ENCODE results near the gene ATN1. TPM values are rescaled to one million over a fixed set of nuclear protein-coding genes. Genes with fewer than 3 reads are reported as not detected.
"Not testable (repeated sequence)": the region's sequence is repeated elsewhere in the genome, so short reads cannot be mapped to it uniquely, and the experiment has no call there.

Gene ATN1
- total RNA-seq, 2 donors from 2014 or later, result 93.0 to 129 TPM

DNA sequence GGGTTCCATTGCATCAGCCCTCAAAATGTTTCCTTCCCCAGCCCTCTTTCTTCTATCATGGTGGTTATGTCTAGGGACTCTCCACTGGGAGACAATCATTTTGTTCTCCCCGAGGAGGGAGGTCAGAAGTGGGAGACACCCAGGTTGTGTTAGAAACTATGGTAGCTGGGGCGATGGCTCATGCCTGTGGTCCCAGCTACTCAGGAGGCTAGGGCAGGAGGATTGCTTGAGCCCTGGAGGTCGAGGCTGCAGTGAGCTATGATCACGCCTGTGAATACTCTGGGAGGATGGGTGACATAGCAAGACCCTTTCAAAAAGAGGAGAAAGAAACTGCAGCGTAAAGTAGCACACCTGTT, 36.1 kb upstream of the ATN1 start:
- WGBS, result 88% methylated on average over 5 of the region's 5 CpGs
- no peaks in the 10 kb centered on the region for H3K27me3 ChIP-seq (replicated peaks; ENCODE audit: insufficient read depth)
- H3K4me1 ChIP-seq (replicated peaks), result no peaks in the 10 kb centered on the region
- H3K4me3 ChIP-seq, result peak overlapping the region; percentile 42 to 47
- no peak for DNase-seq (ENCODE audit: low spot score)
- TF ChIP-seq, protein P1, sequence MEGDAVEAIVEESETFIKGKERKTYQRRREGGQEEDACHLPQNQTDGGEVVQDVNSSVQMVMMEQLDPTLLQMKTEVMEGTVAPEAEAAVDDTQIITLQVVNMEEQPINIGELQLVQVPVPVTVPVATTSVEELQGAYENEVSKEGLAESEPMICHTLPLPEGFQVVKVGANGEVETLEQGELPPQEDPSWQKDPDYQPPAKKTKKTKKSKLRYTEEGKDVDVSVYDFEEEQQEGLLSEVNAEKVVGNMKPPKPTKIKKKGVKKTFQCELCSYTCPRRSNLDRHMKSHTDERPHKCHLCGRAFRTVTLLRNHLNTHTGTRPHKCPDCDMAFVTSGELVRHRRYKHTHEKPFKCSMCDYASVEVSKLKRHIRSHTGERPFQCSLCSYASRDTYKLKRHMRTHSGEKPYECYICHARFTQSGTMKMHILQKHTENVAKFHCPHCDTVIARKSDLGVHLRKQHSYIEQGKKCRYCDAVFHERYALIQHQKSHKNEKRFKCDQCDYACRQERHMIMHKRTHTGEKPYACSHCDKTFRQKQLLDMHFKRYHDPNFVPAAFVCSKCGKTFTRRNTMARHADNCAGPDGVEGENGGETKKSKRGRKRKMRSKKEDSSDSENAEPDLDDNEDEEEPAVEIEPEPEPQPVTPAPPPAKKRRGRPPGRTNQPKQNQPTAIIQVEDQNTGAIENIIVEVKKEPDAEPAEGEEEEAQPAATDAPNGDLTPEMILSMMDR (IDR thresholded peaks at IDR 0.05), result no peak
- no peak for TF ChIP-seq POLR2A (IDR thresholded peaks at IDR 0.05)
- no peak for TF ChIP-seq POLR2AphosphoS5 (IDR thresholded peaks at IDR 0.05)
- intact Hi-C loops (cut with DNase I), result loop anchor here (1.0 kb wide), 1 partner anchor 18 kb away; the partner anchor contains the start of gene SPSB2
- no peaks in the 10 kb centered on the region for H3K36me3 ChIP-seq
- H3K9me3 ChIP-seq, result no peaks in the 10 kb centered on the region
- H3K27ac ChIP-seq, result peak overlapping the region; percentile 89 to 90

GRCh38 chr12:6892683-6893082, 35.1 kb upstream of the ATN1 start:
- H3K27me3 ChIP-seq (replicated peaks; ENCODE audit: insufficient read depth); DNase-seq (ENCODE audit: low spot score); H3K27ac ChIP-seq; H3K4me1 ChIP-seq (replicated peaks); H3K36me3 ChIP-seq; H3K4me3 ChIP-seq; H3K9me3 ChIP-seq; intact Hi-C loops (cut with DNase I): not testable (repeated sequence)
- WGBS, result 98% methylated on average over 3 of the region's 3 CpGs

GRCh38 chr12:6894321-6894720, 33.4 kb upstream of the ATN1 start:
- intact Hi-C loops (cut with DNase I), result no loop called here
- WGBS, result 84% methylated on average over 3 of the region's 3 CpGs
- no peaks in the 10 kb centered on the region for H3K36me3 ChIP-seq
- DNase-seq (ENCODE audit: low spot score), result no peak
- no peak overlapping the region for H3K27ac ChIP-seq
- no peaks in the 10 kb centered on the region for H3K27me3 ChIP-seq (replicated peaks; ENCODE audit: insufficient read depth)
- TF ChIP-seq POLR2A (IDR thresholded peaks at IDR 0.05) (no peak), POLR2AphosphoS5 (IDR thresholded peaks at IDR 0.05) (no peak)
- TF ChIP-seq, protein P1 (IDR thresholded peaks at IDR 0.05), result no peak
- H3K4me1 ChIP-seq (replicated peaks), result no peaks in the 10 kb centered on the region
- no peak overlapping the region for H3K4me3 ChIP-seq
- no peaks in the 10 kb centered on the region for H3K9me3 ChIP-seq

- 83% methylated on average over 6 of the region's 6 CpGs for WGBS
Measured at GRCh38 chr12:6896846-6897435, 30.8 kb upstream of the ATN1 start.

DNA sequence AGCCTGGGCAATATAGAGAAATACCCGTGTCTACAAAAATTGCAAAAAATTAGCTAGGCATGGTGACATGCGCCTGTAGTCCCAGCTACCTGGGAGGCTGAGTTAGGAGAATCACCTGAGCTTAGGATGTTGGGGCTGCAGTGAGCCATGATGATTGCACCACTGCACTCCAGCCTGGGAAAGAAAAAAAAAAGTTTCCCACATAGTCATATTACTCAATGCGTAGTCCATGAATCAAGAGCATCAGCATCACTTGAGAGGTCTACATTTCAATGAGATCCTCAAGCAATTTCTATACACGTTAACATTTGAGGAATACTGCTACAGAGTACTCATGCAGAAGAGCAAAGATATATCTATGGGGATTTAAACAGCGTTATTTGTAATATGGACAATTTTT, 28.3 kb upstream of the ATN1 start:
- no peaks in the 10 kb centered on the region for H3K27me3 ChIP-seq (replicated peaks; ENCODE audit: insufficient read depth)
- intact Hi-C loops (cut with DNase I), result no loop called here
- no peaks in the 10 kb centered on the region for H3K4me1 ChIP-seq (replicated peaks)
- no peak overlapping the region for H3K4me3 ChIP-seq
- no peaks in the 10 kb centered on the region for H3K36me3 ChIP-seq
- 71% methylated on average over 5 of the region's 5 CpGs for WGBS
- TF ChIP-seq, protein P1 (IDR thresholded peaks at IDR 0.05), result no peak
- TF ChIP-seq POLR2A (IDR thresholded peaks at IDR 0.05), result no peak
- no peak for TF ChIP-seq POLR2AphosphoS5 (IDR thresholded peaks at IDR 0.05)
- no peaks in the 10 kb centered on the region for H3K9me3 ChIP-seq
- H3K27ac ChIP-seq, result no peak overlapping the region
- no peak for DNase-seq (ENCODE audit: low spot score)

More at GRCh38 chr12:6896846-6897435, 30.8 kb upstream of the ATN1 start:
- Histone ChIP-seq H3K4me1 (replicated peaks) (no peaks in the 10 kb centered on the region), H3K27me3 (replicated peaks; ENCODE audit: insufficient read depth) (no peaks in the 10 kb centered on the region), H3K4me3 (no peak overlapping the region), H3K27ac (no peak overlapping the region), H3K9me3 (no peaks in the 10 kb centered on the region), H3K36me3 (no peaks in the 10 kb centered on the region)
- no peak for DNase-seq (ENCODE audit: low spot score)
- TF ChIP-seq POLR2AphosphoS5 (IDR thresholded peaks at IDR 0.05), result no peak
- TF ChIP-seq, protein P1 (IDR thresholded peaks at IDR 0.05), result no peak
- no peak for TF ChIP-seq POLR2A (IDR thresholded peaks at IDR 0.05)
- intact Hi-C loops (cut with DNase I), result no loop called here

Measured in prostate gland (tissue), 2 donors.